Measurements from ENCODE around the gene OXA1L. TPM values are rescaled to one million over a fixed set of nuclear protein-coding genes. Genes with fewer than 3 reads are reported as not detected.
"Not testable (repeated sequence)": the region's sequence is repeated elsewhere in the genome, so short reads cannot be mapped to it uniquely, and the experiment has no call there.

Gene OXA1L
- total and polyA plus RNA-seq, 2 donors from 2014 or later, result 80.8 to 101 TPM

GRCh38 chr14:22773162-22774010 is 6.9 kb downstream of the OXA1L start:
- peaks cover 34 to 50% (median 40%) of the 10 kb centered on the region in 3 donors for H3K36me3 ChIP-seq (ENCODE audit: control insufficient read depth in 2 of 3, insufficient read depth in 3 of 3, low read length in 3 of 3)
- no peak for FAIRE-seq

GRCh38 chr14:22774011-22774706 is 7.7 kb downstream of the OXA1L start:
- FAIRE-seq, result no peak
- TF ChIP-seq CTCF (IDR thresholded peaks at IDR 0.05; ENCODE audit: borderline replicate concordance, extremely low read depth, insufficient read depth), result no peak
- no peak overlapping the region for H3K4me3 ChIP-seq (ENCODE audit: low read length in 3 of 3)
- no peaks in the 10 kb centered on the region for H3K27me3 ChIP-seq (ENCODE audit: control insufficient read depth, insufficient read depth, low read length)
- H3K9me3 ChIP-seq (ENCODE audit: control insufficient read depth in 2 of 3, insufficient read depth in 1 of 3, low read length in 3 of 3), result no peaks in the 10 kb centered on the region
- no peaks in the 10 kb centered on the region for H3K4me1 ChIP-seq (ENCODE audit: control insufficient read depth in 2 of 3, insufficient read depth in 2 of 3, low read depth in 1 of 3, low read length in 3 of 3)
- H3K9ac ChIP-seq (ENCODE audit: low read length in 3 of 3), result no peak overlapping the region
- H3K36me3 ChIP-seq (ENCODE audit: control insufficient read depth in 2 of 3, insufficient read depth in 3 of 3, low read length in 3 of 3), result peaks cover 31 to 47% (median 37%) of the 10 kb centered on the region in 3 donors
- intact Hi-C loops (cut with DNase I), result no loop called here
- DNase-seq, result no peak
- H3K27ac ChIP-seq (ENCODE audit: low read depth in 2 of 2, low read length in 2 of 2), result no peak overlapping the region

More at GRCh38 chr14:22773162-22774010, 6.9 kb downstream of the OXA1L start:
- DNase-seq, result no peak
- intact Hi-C loops (cut with DNase I), result no loop called here
- H3K4me1 ChIP-seq (ENCODE audit: control insufficient read depth in 2 of 3, insufficient read depth in 2 of 3, low read depth in 1 of 3, low read length in 3 of 3), result peaks cover 0 to 2% (median 0%) of the 10 kb centered on the region in 3 donors
- H3K4me3 ChIP-seq (ENCODE audit: low read length in 3 of 3), result no peak overlapping the region
- H3K27ac ChIP-seq (ENCODE audit: low read depth in 2 of 2, low read length in 2 of 2), result no peak overlapping the region
- no peak for TF ChIP-seq CTCF (IDR thresholded peaks at IDR 0.05; ENCODE audit: borderline replicate concordance, extremely low read depth, insufficient read depth)
- no peak overlapping the region for H3K9ac ChIP-seq (ENCODE audit: low read length in 3 of 3)
- no peaks in the 10 kb centered on the region for H3K27me3 ChIP-seq (ENCODE audit: control insufficient read depth, insufficient read depth, low read length)
- H3K9me3 ChIP-seq (ENCODE audit: control insufficient read depth in 2 of 3, insufficient read depth in 1 of 3, low read length in 3 of 3), result no peaks in the 10 kb centered on the region

GRCh38 chr14:22776215-22776614 is 9.7 kb downstream of the OXA1L start:
- Histone ChIP-seq H3K36me3 (ENCODE audit: control insufficient read depth in 2 of 3, insufficient read depth in 3 of 3, low read length in 3 of 3) (peaks cover 12 to 26% (median 19%) of the 10 kb centered on the region in 3 donors), H3K27ac (ENCODE audit: low read depth in 2 of 2, low read length in 2 of 2) (no peak overlapping the region), H3K27me3 (ENCODE audit: control insufficient read depth, insufficient read depth, low read length) (no peaks in the 10 kb centered on the region), H3K9ac (ENCODE audit: low read length in 3 of 3) (no peak overlapping the region), H3K4me1 (ENCODE audit: control insufficient read depth in 2 of 3, insufficient read depth in 2 of 3, low read depth in 1 of 3, low read length in 3 of 3) (peaks cover 0 to 7% (median 5%) of the 10 kb centered on the region in 3 donors), H3K4me3 (ENCODE audit: low read length in 3 of 3) (no peak overlapping the region), H3K9me3 (ENCODE audit: control insufficient read depth in 2 of 3, insufficient read depth in 1 of 3, low read length in 3 of 3) (no peaks in the 10 kb centered on the region)
- intact Hi-C loops (cut with DNase I), result no loop called here
- FAIRE-seq (no peak), DNase-seq (no peak)
- TF ChIP-seq CTCF (IDR thresholded peaks at IDR 0.05; ENCODE audit: borderline replicate concordance, extremely low read depth, insufficient read depth), result no peak

GRCh38 chr14:22776849-22777248 is 10.4 kb downstream of the OXA1L start:
- H3K9me3 ChIP-seq (ENCODE audit: control insufficient read depth in 2 of 3, insufficient read depth in 1 of 3, low read length in 3 of 3); FAIRE-seq; DNase-seq: not testable (repeated sequence)

More at GRCh38 chr14:22776849-22777248, 10.4 kb downstream of the OXA1L start:
- peaks cover 8 to 22% (median 16%) of the 10 kb centered on the region in 3 donors for H3K36me3 ChIP-seq (ENCODE audit: control insufficient read depth in 2 of 3, insufficient read depth in 3 of 3, low read length in 3 of 3)
- H3K27ac ChIP-seq (ENCODE audit: low read depth in 2 of 2, low read length in 2 of 2); H3K4me1 ChIP-seq (ENCODE audit: control insufficient read depth in 2 of 3, insufficient read depth in 2 of 3, low read depth in 1 of 3, low read length in 3 of 3); H3K9ac ChIP-seq (ENCODE audit: low read length in 3 of 3); H3K27me3 ChIP-seq (ENCODE audit: control insufficient read depth, insufficient read depth, low read length); intact Hi-C loops (cut with DNase I); H3K4me3 ChIP-seq (ENCODE audit: low read length in 3 of 3): not testable (repeated sequence)

Measured in kidney (tissue), 14 donors.